ENCODE measurements around the gene RTN4RL1. TPM values are rescaled to one million over a fixed set of nuclear protein-coding genes. Genes with fewer than 3 reads are reported as not detected.

The RTN4RL1 gene
- total and polyA plus RNA-seq, 2 of the 13 experiments (the other 11 are each of a cell fraction or from before 2014, with no cell fraction given): 0.01 TPM; not detected in 1

GRCh38 chr17:2029911-2030778 lies 5.0 kb upstream of the RTN4RL1 start, which contains the start of gene DPH1 (continued):
- TF ChIP-seq, protein P1, sequence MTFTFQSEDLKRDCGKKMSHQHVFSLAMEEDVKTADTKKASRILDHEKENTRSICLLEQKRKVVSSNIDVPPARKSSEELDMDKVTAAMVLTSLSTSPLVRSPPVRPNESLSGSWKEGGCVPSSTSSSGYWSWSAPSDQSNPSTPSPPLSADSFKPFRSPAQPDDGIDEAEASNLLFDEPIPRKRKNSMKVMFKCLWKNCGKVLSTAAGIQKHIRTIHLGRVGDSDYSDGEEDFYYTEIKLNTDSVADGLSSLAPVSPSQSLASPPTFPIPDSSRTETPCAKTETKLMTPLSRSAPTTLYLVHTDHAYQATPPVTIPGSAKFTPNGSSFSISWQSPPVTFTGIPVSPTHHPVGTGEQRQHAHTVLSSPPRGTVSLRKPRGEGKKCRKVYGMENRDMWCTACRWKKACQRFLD (CRISPR knock-in tag; IDR thresholded peaks at IDR 0.05; ENCODE audit: borderline replicate concordance): no peak; the same call in 1 of the 2 replicates
- TF ChIP-seq AHR (CRISPR knock-in tag; IDR thresholded peaks at IDR 0.05) (peak; percentile 13; the same call in 1 of the 2 replicates), BRD4 (CRISPR knock-in tag; IDR thresholded peaks at IDR 0.05) (no peak), GABPB1 (CRISPR knock-in tag; IDR thresholded peaks at IDR 0.05) (peak; percentile 90), ETV6 (CRISPR knock-in tag; conservative IDR thresholded peaks at IDR 0.05) (peak; percentile 56; the same call in 1 of the 2 replicates), ZNF841 (CRISPR knock-in tag; IDR thresholded peaks at IDR 0.05; ENCODE audit: borderline replicate concordance) (no peak), ZNF205 (CRISPR knock-in tag; IDR thresholded peaks at IDR 0.05) (no peak), SMAD3 (CRISPR knock-in tag; IDR thresholded peaks at IDR 0.05) (peak; percentile 27; the same call in 1 of the 2 replicates), PREB (CRISPR knock-in tag; IDR thresholded peaks at IDR 0.05) (no peak), NR2C2 (CRISPR knock-in tag; IDR thresholded peaks at IDR 0.05; ENCODE audit: borderline replicate concordance) (peak; percentile 75), TP53 (CRISPR knock-in tag; conservative IDR thresholded peaks at IDR 0.05) (no peak), CREB3 (CRISPR knock-in tag; IDR thresholded peaks at IDR 0.05) (no peak), MLXIP (CRISPR knock-in tag; IDR thresholded peaks at IDR 0.05; ENCODE audit: borderline replicate concordance) (no peak), ZNF414 (CRISPR knock-in tag; IDR thresholded peaks at IDR 0.05) (no peak)
- TF ChIP-seq, protein P2, sequence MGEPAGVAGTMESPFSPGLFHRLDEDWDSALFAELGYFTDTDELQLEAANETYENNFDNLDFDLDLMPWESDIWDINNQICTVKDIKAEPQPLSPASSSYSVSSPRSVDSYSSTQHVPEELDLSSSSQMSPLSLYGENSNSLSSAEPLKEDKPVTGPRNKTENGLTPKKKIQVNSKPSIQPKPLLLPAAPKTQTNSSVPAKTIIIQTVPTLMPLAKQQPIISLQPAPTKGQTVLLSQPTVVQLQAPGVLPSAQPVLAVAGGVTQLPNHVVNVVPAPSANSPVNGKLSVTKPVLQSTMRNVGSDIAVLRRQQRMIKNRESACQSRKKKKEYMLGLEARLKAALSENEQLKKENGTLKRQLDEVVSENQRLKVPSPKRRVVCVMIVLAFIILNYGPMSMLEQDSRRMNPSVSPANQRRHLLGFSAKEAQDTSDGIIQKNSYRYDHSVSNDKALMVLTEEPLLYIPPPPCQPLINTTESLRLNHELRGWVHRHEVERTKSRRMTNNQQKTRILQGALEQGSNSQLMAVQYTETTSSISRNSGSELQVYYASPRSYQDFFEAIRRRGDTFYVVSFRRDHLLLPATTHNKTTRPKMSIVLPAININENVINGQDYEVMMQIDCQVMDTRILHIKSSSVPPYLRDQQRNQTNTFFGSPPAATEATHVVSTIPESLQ (CRISPR knock-in tag; conservative IDR thresholded peaks at IDR 0.05): no peak

Data from HepG2 (cell line).